ENCODE measurements around the gene CFAP157. TPM values are rescaled to one million over a fixed set of nuclear protein-coding genes. Genes with fewer than 3 reads are reported as not detected.
A peak's percentile ranks its signal among the peaks of the same experiment; 100 is the strongest.

Gene CFAP157
- 0.34 to 0.49 TPM (median 0.41 TPM) in 3 replicates for total RNA-seq

- H3K4me1 Mint-ChIP-seq = peaks cover 5% of the 10 kb centered on the region
- no peak for TF ChIP-seq CTCF (IDR thresholded peaks at IDR 0.05; ENCODE audit: unreplicated experiment)
- H3K36me3 Mint-ChIP-seq = no peaks in the 10 kb centered on the region
- no peak for DNase-seq (ENCODE audit: low spot score in 2 of 2, unreplicated experiment in 2 of 2)
- peaks cover 3% of the 10 kb centered on the region for H3K9me3 Mint-ChIP-seq
- H3K27ac Mint-ChIP-seq = no peak within 1 kb of the TSS
- H3K4me3 Mint-ChIP-seq = no peak within 1 kb of the TSS
- H3K27me3 Mint-ChIP-seq (ENCODE audit: low read depth) = no peaks in the 10 kb centered on the region
Observed at GRCh38 chr9:127706836-127707241, at the start of gene CFAP157. CFAP157 (plus strand) TSS chr9:127706988; CDS start chr9:127707032, 44 bp downstream.

GRCh38 chr9:127658428-127658827, 48.4 kb upstream of the CFAP157 start:
- no peaks in the 10 kb centered on the region for H3K27me3 Mint-ChIP-seq (ENCODE audit: low read depth)
- TF ChIP-seq CTCF (IDR thresholded peaks at IDR 0.05; ENCODE audit: unreplicated experiment) = no peak
- no peak overlapping the region for H3K27ac Mint-ChIP-seq
- DNase-seq (ENCODE audit: low spot score in 2 of 2, unreplicated experiment in 2 of 2) = no peak
- H3K36me3 Mint-ChIP-seq = peaks cover 50% of the 10 kb centered on the region
- H3K9me3 Mint-ChIP-seq = no peaks in the 10 kb centered on the region
- peaks cover 10% of the 10 kb centered on the region for H3K4me1 Mint-ChIP-seq
- no peak overlapping the region for H3K4me3 Mint-ChIP-seq

- H3K27ac Mint-ChIP-seq = peak overlapping the region; percentile 64
Observed at GRCh38 chr9:127660886-127661741, 45.7 kb upstream of the CFAP157 start.

GRCh38 chr9:127662617-127663016, 44.2 kb upstream of the CFAP157 start:
- peak overlapping the region; percentile 6 for H3K27ac Mint-ChIP-seq
- no peaks in the 10 kb centered on the region for H3K9me3 Mint-ChIP-seq
- H3K27me3 Mint-ChIP-seq (ENCODE audit: low read depth) = no peaks in the 10 kb centered on the region
- no peak overlapping the region for H3K4me3 Mint-ChIP-seq
- TF ChIP-seq CTCF (IDR thresholded peaks at IDR 0.05; ENCODE audit: unreplicated experiment) = no peak
- H3K36me3 Mint-ChIP-seq = peaks cover 44% of the 10 kb centered on the region
- DNase-seq (ENCODE audit: low spot score in 2 of 2, unreplicated experiment in 2 of 2) = no peak
- H3K4me1 Mint-ChIP-seq = peaks cover 30% of the 10 kb centered on the region

More at GRCh38 chr9:127660886-127661741, 45.7 kb upstream of the CFAP157 start:
- Mint-ChIP-seq H3K4me1 (peaks cover 29% of the 10 kb centered on the region), H3K9me3 (no peaks in the 10 kb centered on the region), H3K36me3 (peaks cover 44% of the 10 kb centered on the region), H3K4me3 (no peak overlapping the region), H3K27me3 (ENCODE audit: low read depth) (no peaks in the 10 kb centered on the region)
- DNase-seq (ENCODE audit: low spot score in 2 of 2, unreplicated experiment in 2 of 2) = no peak
- TF ChIP-seq CTCF (IDR thresholded peaks at IDR 0.05; ENCODE audit: unreplicated experiment) = no peak

- Mint-ChIP-seq H3K9me3 (no peaks in the 10 kb centered on the region), H3K27ac (peak overlapping the region; percentile 90), H3K36me3 (peaks cover 46% of the 10 kb centered on the region), H3K27me3 (ENCODE audit: low read depth) (no peaks in the 10 kb centered on the region), H3K4me1 (peaks cover 30% of the 10 kb centered on the region), H3K4me3 (no peak overlapping the region)
- DNase-seq (ENCODE audit: low spot score in 2 of 2, unreplicated experiment in 2 of 2) = no peak
- no peak for TF ChIP-seq CTCF (IDR thresholded peaks at IDR 0.05; ENCODE audit: unreplicated experiment)
Observed at GRCh38 chr9:127664324-127664677, 42.5 kb upstream of the CFAP157 start.

Measured in mesothelial cell of epicardium (in vitro differentiated cells).